ENCODE measurements around the gene MPPED1.

Gene MPPED1

DNA sequence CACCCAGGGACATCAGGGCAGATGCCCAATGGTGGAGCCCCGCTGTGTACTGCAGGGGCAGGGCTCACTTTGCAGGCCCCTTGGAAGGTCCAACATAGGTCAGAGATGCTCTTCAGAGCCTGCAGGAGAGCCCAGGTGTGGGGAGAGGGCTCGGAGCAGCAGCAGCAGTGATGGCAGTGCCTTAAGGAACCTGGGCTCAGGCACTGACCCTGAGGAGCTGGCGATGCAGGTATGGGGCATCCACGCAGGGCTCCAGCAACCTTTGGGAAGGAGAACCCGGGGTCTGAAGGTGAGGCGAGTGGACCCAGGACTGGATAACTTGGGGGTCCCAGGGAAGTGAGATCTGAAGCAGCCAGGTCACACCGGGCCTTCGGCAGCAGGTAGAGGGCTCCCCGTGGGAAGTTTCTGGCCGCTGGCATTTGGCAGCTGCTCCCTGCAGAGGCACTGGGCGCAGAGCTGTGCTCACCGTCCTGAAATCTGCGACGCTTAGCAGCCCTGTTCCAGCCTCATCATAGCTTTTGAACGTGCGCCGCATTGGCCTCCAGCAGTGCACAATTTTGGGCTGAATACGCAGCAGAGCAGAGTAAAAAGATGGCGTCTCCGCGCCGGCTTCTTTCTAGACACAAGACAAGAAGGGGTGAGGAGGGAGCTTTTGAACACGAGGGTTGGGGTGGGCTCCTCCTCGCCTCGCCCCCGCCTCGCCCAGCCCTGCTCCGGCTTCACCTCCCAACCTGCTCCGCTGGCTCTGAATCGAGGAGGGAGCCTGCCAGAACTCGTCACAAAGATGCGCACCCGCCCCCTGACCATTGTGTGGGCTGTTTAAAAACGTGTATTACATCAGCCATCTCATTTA lies 118.8 kb downstream of the MPPED1 start:
- TF ChIP-seq CTCF (IDR thresholded peaks at IDR 0.05; ENCODE audit: insufficient read depth, missing control alignments), result no peak
- no peak for DNase-seq (ENCODE audit: insufficient read length, low spot score)
- FAIRE-seq, result no peak

DNA sequence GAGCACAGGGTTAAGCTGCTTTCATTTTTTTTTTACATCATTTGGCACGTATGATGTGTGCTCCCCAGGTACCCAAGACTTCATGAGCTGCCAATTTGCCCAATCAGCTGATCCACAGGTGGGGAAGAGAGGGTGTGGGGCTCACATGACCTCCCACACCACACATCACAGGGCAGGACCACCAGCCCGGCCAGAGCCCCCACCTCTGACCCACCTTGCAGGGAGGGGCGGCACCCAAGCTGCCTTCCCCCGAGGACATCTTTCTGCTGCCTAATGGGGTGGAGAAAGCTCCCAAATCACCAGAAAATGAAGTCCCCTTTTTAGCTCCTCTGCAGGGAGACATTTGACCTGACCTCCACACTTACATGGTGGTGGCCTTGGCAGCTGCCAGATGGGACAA lies 119.8 kb downstream of the MPPED1 start:
- FAIRE-seq, result no peak
- DNase-seq (ENCODE audit: insufficient read length, low spot score), result no peak
- TF ChIP-seq CTCF (IDR thresholded peaks at IDR 0.05; ENCODE audit: insufficient read depth, missing control alignments), result no peak

GRCh38 chr22:43532301-43533155 lies 120.7 kb downstream of the MPPED1 start:
- FAIRE-seq, result no peak
- no peak for DNase-seq (ENCODE audit: insufficient read length, low spot score)
- TF ChIP-seq CTCF (IDR thresholded peaks at IDR 0.05; ENCODE audit: insufficient read depth, missing control alignments), result no peak

DNA sequence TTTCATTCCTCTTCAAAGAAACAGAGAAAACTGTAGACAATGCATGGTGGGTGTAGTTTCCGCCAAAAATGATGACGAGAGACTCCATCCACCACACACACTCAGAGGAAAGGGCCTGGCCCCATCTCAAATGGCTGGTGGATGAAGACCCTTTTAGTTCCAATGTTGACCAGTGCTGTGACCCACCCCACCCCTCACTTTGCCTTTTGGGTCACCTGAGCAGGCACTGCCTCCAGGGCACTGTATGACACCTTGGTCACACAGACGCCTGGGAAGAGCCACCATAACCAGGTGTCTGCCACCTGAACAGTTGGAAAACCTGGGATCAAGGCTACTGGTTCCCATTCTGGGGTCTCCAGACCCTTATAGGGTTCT lies 121.3 kb downstream of the MPPED1 start:
- no peak for TF ChIP-seq CTCF (IDR thresholded peaks at IDR 0.05; ENCODE audit: insufficient read depth, missing control alignments)
- no peak for DNase-seq (ENCODE audit: insufficient read length, low spot score)
- no peak for FAIRE-seq

GRCh38 chr22:43533656-43534428 lies 122.0 kb downstream of the MPPED1 start:
- TF ChIP-seq CTCF (IDR thresholded peaks at IDR 0.05; ENCODE audit: insufficient read depth, missing control alignments), result no peak
- DNase-seq (ENCODE audit: insufficient read length, low spot score), result no peak
- FAIRE-seq, result no peak

DNA sequence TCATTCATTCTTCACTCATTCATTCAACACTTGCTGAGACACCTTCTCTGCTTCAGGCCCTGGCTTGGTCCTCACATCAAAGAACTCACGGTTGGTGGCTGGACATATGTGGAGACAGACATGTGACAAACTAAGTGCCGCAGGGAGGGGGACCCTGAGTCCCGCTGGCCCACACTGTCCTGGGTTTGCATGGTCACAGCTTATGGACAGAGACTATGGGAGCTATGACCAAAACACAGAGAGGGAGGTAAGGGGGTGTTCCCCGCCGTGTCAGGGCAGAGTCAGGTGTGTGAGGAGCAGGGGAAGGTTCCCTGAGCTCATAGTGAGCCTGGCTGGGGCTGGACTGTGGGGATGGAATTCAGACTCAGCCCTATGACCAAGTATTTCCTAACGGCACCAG lies 123.1 kb downstream of the MPPED1 start:
- no peak for TF ChIP-seq CTCF (IDR thresholded peaks at IDR 0.05; ENCODE audit: insufficient read depth, missing control alignments)
- no peak for DNase-seq (ENCODE audit: insufficient read length, low spot score)
- FAIRE-seq, result no peak

All from D721Med (cell line).